OCI-LY7 (cell line): ENCODE measurements around the gene PHACTR3.

ENCODE experiments used
- EZH2phosphoT487 ChIP-seq: fragments of 200-600 bp; sonication (generic); IDR thresholded peaks from 2 replicates; pipeline ENCODE4 v1.6.1; 2018; ENCODE audit warnings: low read depth, borderline replicate concordance, mild to moderate bottlenecking, mixed run types, antibody characterized with exemption, low read length, moderate library complexity, mixed read lengths
- TF ChIP-seq, protein P1 (sequence below): fragments of 200-600 bp; sonication (generic); conservative IDR thresholded peaks from 2 replicates; pipeline ENCODE4 v1.5.1; 2014; ENCODE audit warnings: mild to moderate bottlenecking, antibody characterized with exemption, low read length, moderate library complexity, mixed read lengths

DNA sequence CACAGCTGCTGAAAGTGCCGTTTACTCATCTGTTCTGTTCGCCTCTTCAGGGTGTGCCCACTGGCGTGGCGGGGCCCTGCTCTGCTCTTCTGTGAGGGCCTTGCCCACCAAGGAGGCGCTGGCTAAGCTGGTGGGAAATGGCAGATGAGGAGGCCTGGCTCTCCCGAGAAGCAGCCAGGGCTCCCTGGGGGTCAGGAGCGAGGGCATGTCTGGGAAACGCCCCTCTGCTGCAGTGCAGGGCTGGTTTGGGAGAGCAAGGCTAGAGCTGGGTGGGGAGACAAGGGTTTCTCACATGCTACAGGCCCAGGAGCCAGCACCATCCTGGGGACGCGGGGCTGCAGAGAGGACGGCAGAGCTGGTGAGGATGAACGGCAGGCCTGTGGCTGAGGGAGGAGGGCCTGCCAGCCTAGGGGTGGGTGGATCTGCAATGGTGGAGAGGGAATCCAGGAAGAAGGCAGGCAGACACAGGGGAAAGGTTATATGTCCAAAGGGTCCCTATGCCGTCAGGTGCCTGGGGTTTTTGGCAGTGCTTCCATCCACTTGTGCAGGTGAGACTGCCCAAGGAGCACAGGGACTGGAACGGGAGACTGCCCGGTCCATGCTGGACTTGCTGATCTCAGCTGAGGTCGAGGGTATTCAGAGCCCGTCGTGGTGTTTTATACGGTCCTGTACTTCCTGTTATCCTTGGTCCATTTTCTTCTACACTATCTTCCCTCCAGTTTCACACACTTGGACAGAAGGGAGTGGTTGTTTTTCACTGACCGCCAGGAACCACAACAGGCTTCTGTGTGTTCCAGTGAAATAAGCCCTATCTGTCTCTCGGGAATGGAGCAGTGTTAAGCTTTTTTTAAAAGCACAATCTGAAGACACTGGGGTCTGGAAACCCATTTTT, 209.9 kb downstream of the PHACTR3 start:
- TF ChIP-seq, protein P1, sequence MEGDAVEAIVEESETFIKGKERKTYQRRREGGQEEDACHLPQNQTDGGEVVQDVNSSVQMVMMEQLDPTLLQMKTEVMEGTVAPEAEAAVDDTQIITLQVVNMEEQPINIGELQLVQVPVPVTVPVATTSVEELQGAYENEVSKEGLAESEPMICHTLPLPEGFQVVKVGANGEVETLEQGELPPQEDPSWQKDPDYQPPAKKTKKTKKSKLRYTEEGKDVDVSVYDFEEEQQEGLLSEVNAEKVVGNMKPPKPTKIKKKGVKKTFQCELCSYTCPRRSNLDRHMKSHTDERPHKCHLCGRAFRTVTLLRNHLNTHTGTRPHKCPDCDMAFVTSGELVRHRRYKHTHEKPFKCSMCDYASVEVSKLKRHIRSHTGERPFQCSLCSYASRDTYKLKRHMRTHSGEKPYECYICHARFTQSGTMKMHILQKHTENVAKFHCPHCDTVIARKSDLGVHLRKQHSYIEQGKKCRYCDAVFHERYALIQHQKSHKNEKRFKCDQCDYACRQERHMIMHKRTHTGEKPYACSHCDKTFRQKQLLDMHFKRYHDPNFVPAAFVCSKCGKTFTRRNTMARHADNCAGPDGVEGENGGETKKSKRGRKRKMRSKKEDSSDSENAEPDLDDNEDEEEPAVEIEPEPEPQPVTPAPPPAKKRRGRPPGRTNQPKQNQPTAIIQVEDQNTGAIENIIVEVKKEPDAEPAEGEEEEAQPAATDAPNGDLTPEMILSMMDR, result no peak
- no peak for TF ChIP-seq EZH2phosphoT487
